Kidney (tissue), 14 donors: ENCODE measurements around the gene PDIA5. TPM values are rescaled to one million over a fixed set of nuclear protein-coding genes. Genes with fewer than 3 reads are reported as not detected.

Experiments
- DNase-seq, 5 donors: peaks; one replicate each; pipeline ENCODE4 v3.0.0-alpha.2; 2013 to 2020
- FAIRE-seq: peaks from 2 replicates; lab custom pipeline; 2012; peaks lifted over from hg19 to GRCh38; lab: Jason Lieb, UNC
- H3K27ac ChIP-seq, 2 donors: one replicate each; pipeline ENCODE4 v1.7.0; 2013; ENCODE audit warnings: low read depth in 2 of 2, low read length in 2 of 2, inconsistent platforms in 1 of 2
- H3K27me3 ChIP-seq: one replicate; pipeline ENCODE4 v1.7.1; 2013; ENCODE audit warnings: low read length, inconsistent platforms; ENCODE audit not compliant: control insufficient read depth, insufficient read depth
- H3K36me3 ChIP-seq, 3 donors: one replicate each; pipeline versions ENCODE4 v1.7.0 to v1.7.1; 2013; ENCODE audit warnings: low read length in 3 of 3, control low read depth in 1 of 3, inconsistent platforms in 1 of 3; ENCODE audit not compliant: insufficient read depth in 3 of 3, control insufficient read depth in 2 of 3
- H3K4me1 ChIP-seq, 3 donors: one replicate each; pipeline versions ENCODE4 v1.7.0 to v1.7.1; 2013; ENCODE audit warnings: low read length in 3 of 3, inconsistent platforms in 1 of 3, low read depth in 1 of 3; ENCODE audit not compliant: control insufficient read depth in 2 of 3, insufficient read depth in 2 of 3
- H3K4me3 ChIP-seq, 3 donors: one replicate each; pipeline versions ENCODE4 v1.7.0 to v1.8.1; 2013; ENCODE audit warnings: low read length in 3 of 3, control low read depth in 1 of 3, inconsistent platforms in 1 of 3
- H3K9ac ChIP-seq, 3 donors: one replicate each; pipeline versions ENCODE4 v1.7.0 to v1.7.1; 2013; ENCODE audit warnings: low read length in 3 of 3, control low read depth in 1 of 3, inconsistent platforms in 1 of 3
- H3K9me3 ChIP-seq, 3 donors: one replicate each; pipeline versions ENCODE4 v1.7.0 to v1.7.1; 2013; ENCODE audit warnings: low read length in 3 of 3, control low read depth in 1 of 3, inconsistent platforms in 1 of 3; ENCODE audit not compliant: control insufficient read depth in 2 of 3, insufficient read depth in 1 of 3
- CTCF ChIP-seq: IDR thresholded peaks from 3 replicates; pipeline ENCODE4 v1.5.1; 2012; ENCODE audit warnings: mild to moderate bottlenecking, moderate library complexity, borderline replicate concordance; ENCODE audit not compliant: insufficient read depth; ENCODE audit errors: extremely low read depth
- intact Hi-C: fragments of 100-400 bp; cut with DNase I; formaldehyde crosslinking; loops from one replicate; pipeline ENCODE4 v1.11.1; 2022
- polyA plus RNA-seq: library from polyadenylated mRNA; stranded (reverse); fragments of 350-450 nt; fragmentation: Illumina TruSeq; extraction: RNeasy Lipid Tissue Mini Kit (QIAGEN cat#74804); gene quantifications from one replicate; pipeline ENCODE4 v1.2.3, GENCODE V29; 2014; ENCODE audit warnings: low read depth, low replicate concordance; ENCODE audit not compliant: insufficient read depth
- total RNA-seq: library from RNA; stranded (reverse); fragmentation: NEBNext Ultra II Directional; extraction: Animal tissue kit (Norgen Biotek cat#: 25700); gene quantifications from one replicate; pipeline ENCODE4 v1.2.1, GENCODE V29; 2021
- donor health status: control.
- donor health status: control.
- donor health status: control.
- donor health status: control.
- donor health status: control.
- donor health status: DM: yes; HTN: yes; CAD: no.
- donor health status: Normal renal cell carcinoma (clear cell type).

The PDIA5 gene
- total and polyA plus RNA-seq, 2 donors from 2014 or later, result 19.9 to 27.9 TPM

- DNase-seq (peak in 1 of 5 donors; percentile 49), FAIRE-seq (no peak)
- Histone ChIP-seq H3K27ac (peak overlapping the region; percentile 11 to 90), H3K4me3 (peak overlapping the region in 1 of 3 donors; percentile 20), H3K9ac (no peak overlapping the region), H3K27me3 (no peaks in the 10 kb centered on the region), H3K4me1 (no peaks in the 10 kb centered on the region), H3K36me3 (peaks cover 0 to 28% (median 3%) of the 10 kb centered on the region in 3 donors), H3K9me3 (no peaks in the 10 kb centered on the region)
- TF ChIP-seq CTCF, result no peak
- intact Hi-C loops, result no loop called here
These were observed 63.4 kb downstream of the PDIA5 start for GRCh38 chr3:123130079-123130750.

GRCh38 chr3:123134671-123135070, 67.8 kb downstream of the PDIA5 start:
- H3K27ac ChIP-seq, result no peak overlapping the region
- no peaks in the 10 kb centered on the region for H3K27me3 ChIP-seq
- H3K9ac ChIP-seq, result no peak overlapping the region
- H3K4me3 ChIP-seq, result no peak overlapping the region
- FAIRE-seq, result no peak
- no peak for DNase-seq
- peaks cover 0 to 22% (median 3%) of the 10 kb centered on the region in 3 donors for H3K36me3 ChIP-seq
- no peaks in the 10 kb centered on the region for H3K9me3 ChIP-seq
- TF ChIP-seq CTCF, result no peak
- no peaks in the 10 kb centered on the region for H3K4me1 ChIP-seq
- intact Hi-C loops, result no loop called here

- Histone ChIP-seq H3K4me3 (no peak overlapping the region), H3K27ac (no peak overlapping the region), H3K9ac (no peak overlapping the region), H3K27me3 (no peaks in the 10 kb centered on the region), H3K9me3 (no peaks in the 10 kb centered on the region), H3K36me3 (peaks cover 0 to 17% (median 6%) of the 10 kb centered on the region in 3 donors), H3K4me1 (no peaks in the 10 kb centered on the region)
- intact Hi-C loops, result no loop called here
- no peak for FAIRE-seq
- no peak for TF ChIP-seq CTCF
- DNase-seq, result no peak
These were observed 70.2 kb downstream of the PDIA5 start for GRCh38 chr3:123137001-123137400.
